HEK293T (cell line): ENCODE data around the gene FHIT.

ENCODE experiments used
- BHLHE40 ChIP-seq: fragments of 450-650 bp; IDR thresholded peaks from 2 replicates; pipeline ENCODE4 v1.6.1; 2016; ENCODE audit warnings: mild to moderate bottlenecking, moderate library complexity, borderline replicate concordance
- CTBP1 ChIP-seq: fragments of 450-650 bp; IDR thresholded peaks from 2 replicates; pipeline ENCODE4 v1.6.1; 2016; ENCODE audit warnings: borderline replicate concordance
- FOXA1 ChIP-seq: fragments of 450-650 bp; IDR thresholded peaks from 2 replicates; pipeline ENCODE4 v1.6.1; 2016; ENCODE audit warnings: mild to moderate bottlenecking
- FOXK2 ChIP-seq: fragments of 450-650 bp; IDR thresholded peaks from 2 replicates; pipeline ENCODE4 v1.6.1; 2016; ENCODE audit warnings: mild to moderate bottlenecking
- FOXM1 ChIP-seq: fragments of 450-650 bp; IDR thresholded peaks from 2 replicates; pipeline ENCODE4 v1.6.1; 2017; ENCODE audit warnings: mild to moderate bottlenecking, borderline replicate concordance
- HDGF ChIP-seq: fragments of 450-650 bp; IDR thresholded peaks from 2 replicates; pipeline ENCODE4 v1.6.1; 2017; ENCODE audit warnings: antibody characterized with exemption, borderline replicate concordance
- NFRKB ChIP-seq: fragments of 450-650 bp; IDR thresholded peaks from 2 replicates; pipeline ENCODE4 v1.6.1; 2016; ENCODE audit warnings: mild to moderate bottlenecking, moderate library complexity
- SP1 ChIP-seq: fragments of 450-650 bp; IDR thresholded peaks from 2 replicates; pipeline ENCODE4 v1.6.1; 2017
- SUZ12 ChIP-seq: fragments of 450-650 bp; IDR thresholded peaks from 2 replicates; pipeline ENCODE4 v1.6.1; 2016; ENCODE audit warnings: mild to moderate bottlenecking
- TARDBP ChIP-seq: fragments of 450-650 bp; IDR thresholded peaks from 2 replicates; pipeline ENCODE4 v1.6.1; 2016
- ZNF384 ChIP-seq: fragments of 450-650 bp; IDR thresholded peaks from 2 replicates; pipeline ENCODE4 v1.6.1; 2016
- TF ChIP-seq, protein P1 (sequence below): fragments of 450-650 bp; IDR thresholded peaks from 2 replicates; pipeline ENCODE4 v1.6.1; 2016

DNA sequence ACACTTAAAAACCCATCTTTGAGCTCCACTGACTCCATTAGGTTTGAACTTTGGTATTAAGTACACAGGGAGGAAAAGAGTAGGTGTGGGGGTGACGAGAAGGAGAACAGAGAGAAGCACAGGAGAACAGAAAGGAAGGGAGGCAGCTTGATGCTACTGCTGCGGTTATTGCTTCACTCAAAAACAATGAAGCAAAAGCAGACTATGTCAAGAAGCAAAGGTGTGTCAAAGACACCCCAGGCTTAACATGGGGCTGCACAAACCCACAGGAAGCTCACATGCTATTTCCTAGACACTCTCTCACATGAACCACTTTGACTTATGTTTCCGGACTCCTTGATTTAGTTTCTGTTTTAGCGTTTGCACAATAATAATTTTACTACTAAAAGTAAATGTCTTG, 1240.5 kb downstream of the FHIT start:
- TF ChIP-seq BHLHE40: no peak
- no peak for TF ChIP-seq ZNF384
- no peak for TF ChIP-seq TARDBP
- no peak for TF ChIP-seq CTBP1
- no peak for TF ChIP-seq SP1
- TF ChIP-seq SUZ12: no peak
- no peak for TF ChIP-seq HDGF
- no peak for TF ChIP-seq FOXK2
- TF ChIP-seq, protein P1, sequence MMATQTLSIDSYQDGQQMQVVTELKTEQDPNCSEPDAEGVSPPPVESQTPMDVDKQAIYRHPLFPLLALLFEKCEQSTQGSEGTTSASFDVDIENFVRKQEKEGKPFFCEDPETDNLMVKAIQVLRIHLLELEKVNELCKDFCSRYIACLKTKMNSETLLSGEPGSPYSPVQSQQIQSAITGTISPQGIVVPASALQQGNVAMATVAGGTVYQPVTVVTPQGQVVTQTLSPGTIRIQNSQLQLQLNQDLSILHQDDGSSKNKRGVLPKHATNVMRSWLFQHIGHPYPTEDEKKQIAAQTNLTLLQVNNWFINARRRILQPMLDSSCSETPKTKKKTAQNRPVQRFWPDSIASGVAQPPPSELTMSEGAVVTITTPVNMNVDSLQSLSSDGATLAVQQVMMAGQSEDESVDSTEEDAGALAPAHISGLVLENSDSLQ: no peak
- TF ChIP-seq FOXM1: no peak
- no peak for TF ChIP-seq NFRKB
- TF ChIP-seq FOXA1: no peak
